Testis (tissue), 3 donors: ENCODE measurements around the gene ZMIZ1. TPM values are rescaled to one million over a fixed set of nuclear protein-coding genes. Genes with fewer than 3 reads are reported as not detected.

Experiments used
- DNase-seq: peaks from one replicate; pipeline ENCODE4 v3.0.0-alpha.2; 2019
- H3K27ac ChIP-seq, 2 donors: fragments of 200-600 bp; sonication (generic); one replicate each; pipeline ENCODE4 v1.5.1; 2019
- H3K27me3 ChIP-seq: fragments of 200-600 bp; sonication (generic); one replicate; pipeline ENCODE4 v1.5.1; 2019
- H3K36me3 ChIP-seq: fragments of 200-600 bp; sonication (generic); one replicate; pipeline ENCODE4 v1.5.1; 2017; ENCODE audit warnings: low read depth; ENCODE audit errors: missing control alignments
- H3K4me1 ChIP-seq: fragments of 200-600 bp; sonication (generic); one replicate; pipeline ENCODE4 v1.5.1; 2019
- H3K4me3 ChIP-seq, 2 donors: fragments of 200-600 bp; sonication (generic); one replicate each; pipeline ENCODE4 v1.5.1; 2017 to 2019
- H3K9me3 ChIP-seq: fragments of 200-600 bp; sonication (generic); one replicate; pipeline ENCODE4 v1.5.1; 2017
- POLR2A ChIP-seq: fragments of 450-650 bp; IDR thresholded peaks from one replicate; pipeline ENCODE4 v1.6.1; 2017; ENCODE audit warnings: antibody characterized with exemption, mild to moderate bottlenecking, moderate library complexity
- WGBS, 2 donors: methylation state at CpG; one replicate each; pipeline ENCODE4 v1.1.5; 2018; 5-methylcytosine and 5-hydroxymethylcytosine counted together
- intact Hi-C: fragments of 100-400 bp; cut with DNase I; formaldehyde crosslinking; loops from one replicate; pipeline ENCODE4 v1.15.1; 2023; ENCODE audit warnings: low total_unique reads
- polyA plus RNA-seq: library from polyadenylated mRNA; stranded (reverse); fragments of 350-450 nt; fragmentation: Illumina TruSeq; extraction: RNeasy Lipid Tissue Mini Kit (QIAGEN cat#74804); gene quantifications from one replicate; pipeline ENCODE4 v1.2.3, GENCODE V29; 2014; ENCODE audit warnings: low read depth, low replicate concordance; ENCODE audit not compliant: insufficient read depth
- total RNA-seq, 2 donors: library from RNA; depleted of rRNA; stranded (reverse); fragments of >200 nt; gene quantifications; one replicate each; pipeline ENCODE4 v1.2.3, GENCODE V29; 2016
- TF ChIP-seq, protein P1 (sequence below), 3 experiments: fragments of 450-650 bp in 2 of 3; fragments of 200-600 bp in 1 of 3; sonication (generic) in 1 of 3; IDR thresholded peaks; one replicate each; pipeline ENCODE4 v1.5.1; 2016 to 2019; ENCODE audit warnings: antibody characterized with exemption in 3 of 3, mild to moderate bottlenecking in 2 of 3, moderate library complexity in 1 of 3

The ZMIZ1 gene
- total and polyA plus RNA-seq, 3 donors from 2014 or later: 15.2 to 22.0 (median 18.8) TPM

DNA sequence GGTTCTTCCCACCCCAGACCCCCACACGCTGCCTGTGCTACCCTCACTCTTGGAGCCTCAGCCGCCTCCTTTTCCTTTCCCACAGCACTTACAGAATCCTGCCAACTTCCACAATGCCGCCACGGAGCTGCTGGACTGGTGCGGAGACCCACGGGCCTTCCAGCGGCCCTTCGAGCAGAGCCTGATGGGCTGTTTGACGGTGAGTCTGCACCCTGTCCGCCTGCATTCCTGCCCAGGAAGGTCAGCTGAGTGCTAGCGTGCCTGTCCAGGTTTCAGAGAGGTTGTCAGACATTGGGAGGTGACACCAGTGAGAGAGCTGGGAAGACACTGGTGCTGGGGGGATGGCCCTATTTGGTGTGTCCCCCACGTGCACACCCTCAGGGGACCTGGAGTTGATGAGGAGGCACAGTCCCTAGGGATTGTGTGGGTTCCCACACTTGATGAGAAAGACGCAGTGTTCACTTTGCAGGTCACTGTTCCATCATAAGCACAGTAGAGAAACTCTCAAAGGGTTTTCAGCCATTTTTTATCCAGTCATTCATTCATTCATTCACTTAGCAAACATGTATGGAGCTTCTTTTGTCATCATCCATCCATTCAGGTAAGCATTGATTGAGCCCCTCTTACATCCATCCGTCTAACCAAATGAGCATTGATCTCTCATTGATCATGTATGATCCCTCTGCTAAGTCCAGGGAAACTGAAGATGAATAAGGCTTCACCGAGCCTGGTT, 139.7 kb downstream of the ZMIZ1 start:
- TF ChIP-seq, protein P1, sequence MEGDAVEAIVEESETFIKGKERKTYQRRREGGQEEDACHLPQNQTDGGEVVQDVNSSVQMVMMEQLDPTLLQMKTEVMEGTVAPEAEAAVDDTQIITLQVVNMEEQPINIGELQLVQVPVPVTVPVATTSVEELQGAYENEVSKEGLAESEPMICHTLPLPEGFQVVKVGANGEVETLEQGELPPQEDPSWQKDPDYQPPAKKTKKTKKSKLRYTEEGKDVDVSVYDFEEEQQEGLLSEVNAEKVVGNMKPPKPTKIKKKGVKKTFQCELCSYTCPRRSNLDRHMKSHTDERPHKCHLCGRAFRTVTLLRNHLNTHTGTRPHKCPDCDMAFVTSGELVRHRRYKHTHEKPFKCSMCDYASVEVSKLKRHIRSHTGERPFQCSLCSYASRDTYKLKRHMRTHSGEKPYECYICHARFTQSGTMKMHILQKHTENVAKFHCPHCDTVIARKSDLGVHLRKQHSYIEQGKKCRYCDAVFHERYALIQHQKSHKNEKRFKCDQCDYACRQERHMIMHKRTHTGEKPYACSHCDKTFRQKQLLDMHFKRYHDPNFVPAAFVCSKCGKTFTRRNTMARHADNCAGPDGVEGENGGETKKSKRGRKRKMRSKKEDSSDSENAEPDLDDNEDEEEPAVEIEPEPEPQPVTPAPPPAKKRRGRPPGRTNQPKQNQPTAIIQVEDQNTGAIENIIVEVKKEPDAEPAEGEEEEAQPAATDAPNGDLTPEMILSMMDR (IDR thresholded peaks at IDR 0.05): no peak
- TF ChIP-seq POLR2A: no peak
- Histone ChIP-seq H3K36me3 (no peaks in the 10 kb centered on the region), H3K4me1 (peaks cover 8% of the 10 kb centered on the region), H3K4me3 (no peak overlapping the region), H3K27ac (no peak overlapping the region), H3K9me3 (no peaks in the 10 kb centered on the region), H3K27me3 (no peaks in the 10 kb centered on the region)
- 91 to 93% methylated on average over 14 to 15 of the region's 15 CpGs for WGBS, 2 donors
- intact Hi-C loops: no loop called here
- DNase-seq: no peak

DNA sequence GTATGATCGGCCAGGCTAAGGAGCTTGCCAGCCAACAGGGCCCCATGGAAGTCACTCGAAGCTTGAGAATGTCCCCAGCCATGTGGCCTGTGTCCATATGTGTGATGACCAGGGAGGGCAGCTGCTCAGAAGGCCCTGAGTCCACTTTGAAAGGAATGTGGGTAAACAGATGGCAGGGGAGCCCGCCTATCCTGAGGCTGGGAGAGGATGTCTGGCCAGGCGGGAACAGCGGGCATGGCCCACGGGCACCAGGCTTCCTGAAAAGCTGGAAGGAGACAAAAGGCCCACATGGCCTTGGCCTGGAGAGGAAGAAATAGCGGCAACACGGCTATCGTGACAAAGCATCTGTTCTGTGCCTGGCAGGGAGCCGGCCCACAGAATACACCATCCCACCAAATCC, 140.6 kb downstream of the ZMIZ1 start:
- no peaks in the 10 kb centered on the region for H3K9me3 ChIP-seq

DNA sequence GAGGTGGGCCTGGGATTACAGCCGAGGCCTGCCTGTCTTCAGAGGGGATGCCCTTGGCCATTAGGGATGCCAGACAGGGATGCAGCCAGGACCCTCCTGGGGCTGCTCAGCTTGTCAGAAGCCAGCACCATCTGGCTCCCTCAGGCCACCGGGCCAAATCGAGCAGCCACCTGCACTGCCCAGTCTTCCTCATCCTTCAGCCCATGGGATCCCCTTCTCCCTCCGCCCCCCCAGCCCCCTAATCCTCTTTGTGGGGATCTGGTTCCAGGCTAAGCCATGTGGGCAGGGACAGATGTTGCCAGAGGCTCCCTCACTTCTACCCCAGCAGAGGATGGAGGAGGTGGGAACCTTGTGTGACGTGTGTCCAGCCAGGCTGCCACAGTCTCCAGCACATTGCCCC, 141.1 kb downstream of the ZMIZ1 start:
- intact Hi-C loops: no loop called here
- TF ChIP-seq, protein P1 (IDR thresholded peaks at IDR 0.05): no peak
- TF ChIP-seq POLR2A: no peak
- H3K27ac ChIP-seq: no peak overlapping the region
- H3K4me3 ChIP-seq: no peak overlapping the region
- H3K4me1 ChIP-seq: peaks cover 8% of the 10 kb centered on the region
- 78 to 85% methylated on average over 5 of the region's 5 CpGs for WGBS, 2 donors
- no peaks in the 10 kb centered on the region for H3K36me3 ChIP-seq
- H3K9me3 ChIP-seq: no peaks in the 10 kb centered on the region
- no peak for DNase-seq
- H3K27me3 ChIP-seq: no peaks in the 10 kb centered on the region

More for the DNA sequence above, 140.6 kb downstream of the ZMIZ1 start:
- TF ChIP-seq, protein P1 (IDR thresholded peaks at IDR 0.05): no peak
- TF ChIP-seq POLR2A: no peak
- H3K27me3 ChIP-seq: no peaks in the 10 kb centered on the region
- no peak for DNase-seq
- H3K36me3 ChIP-seq: no peaks in the 10 kb centered on the region
- intact Hi-C loops: no loop called here
- no peak overlapping the region for H3K4me3 ChIP-seq
- peaks cover 8% of the 10 kb centered on the region for H3K4me1 ChIP-seq
- no peak overlapping the region for H3K27ac ChIP-seq
- 64 to 72% methylated on average over 9 to 10 of the region's 10 CpGs for whole genome bisulfite sequencing, 2 donors

DNA sequence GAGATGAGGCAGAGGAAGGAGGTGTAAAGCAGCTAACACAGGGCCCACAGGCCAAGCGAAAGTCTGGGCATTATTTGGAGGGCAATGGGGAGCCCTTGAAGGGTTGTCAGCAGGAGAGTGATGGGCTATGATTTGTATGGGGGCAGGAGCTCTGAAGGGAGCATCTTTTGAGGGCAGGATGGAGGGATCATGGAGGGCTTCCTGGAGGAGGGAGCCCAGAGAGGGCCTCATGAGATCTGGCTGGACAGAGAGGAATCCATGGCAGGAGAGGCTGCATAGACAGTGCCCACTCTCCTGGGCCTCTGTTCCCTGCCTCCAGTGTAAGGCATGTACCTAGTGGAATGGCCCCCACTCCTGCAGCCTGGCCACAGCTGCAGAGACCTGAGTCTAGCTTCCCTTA, 141.9 kb downstream of the ZMIZ1 start:
- Histone ChIP-seq H3K27me3 (no peaks in the 10 kb centered on the region), H3K4me3 (no peak overlapping the region), H3K9me3 (no peaks in the 10 kb centered on the region), H3K4me1 (peaks cover 8% of the 10 kb centered on the region), H3K36me3 (no peaks in the 10 kb centered on the region), H3K27ac (no peak overlapping the region)
- WGBS, 2 donors: 94 to 100% methylated on average over 1 of the region's 1 CpG
- no peak for TF ChIP-seq POLR2A
- TF ChIP-seq, protein P1 (IDR thresholded peaks at IDR 0.05): no peak
- no peak for DNase-seq
- intact Hi-C loops: no loop called here

DNA sequence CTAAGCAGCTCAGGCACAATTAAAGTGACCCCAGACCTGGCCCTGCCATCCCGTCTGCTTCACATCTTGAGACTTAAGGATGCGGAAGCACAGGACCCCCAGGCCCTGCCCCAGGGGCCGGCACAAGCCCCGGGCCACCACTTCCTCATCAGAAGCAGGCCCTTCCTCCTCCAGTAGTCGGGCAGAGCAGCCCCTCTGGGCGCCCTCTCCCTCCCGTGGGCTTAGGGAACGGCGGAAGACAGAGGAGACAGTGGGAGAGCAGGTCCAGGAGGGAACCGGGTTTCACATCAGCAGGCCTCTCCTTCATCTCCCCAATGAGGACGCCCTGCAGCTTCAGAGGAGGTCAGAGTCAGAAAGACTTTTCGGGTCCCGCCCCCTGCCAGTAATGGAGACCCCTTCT, 142.8 kb downstream of the ZMIZ1 start:
- WGBS, 2 donors: 82 to 86% methylated on average over 12 to 13 of the region's 13 CpGs
- Histone ChIP-seq H3K4me3 (no peak overlapping the region), H3K4me1 (peaks cover under 1% of the 10 kb centered on the region), H3K27ac (no peak overlapping the region), H3K9me3 (no peaks in the 10 kb centered on the region), H3K27me3 (no peaks in the 10 kb centered on the region), H3K36me3 (no peaks in the 10 kb centered on the region)
- no peak for DNase-seq
- intact Hi-C loops: no loop called here
- TF ChIP-seq, protein P1 (IDR thresholded peaks at IDR 0.05): no peak
- TF ChIP-seq POLR2A: no peak
